GM12878 (cell line): ENCODE data around the gene ADRA2B. TPM values are rescaled to one million over a fixed set of nuclear protein-coding genes. Genes with fewer than 3 reads are reported as not detected.

ENCODE experiments used
- BRCA1 ChIP-seq: IDR thresholded peaks from 2 replicates; pipeline ENCODE4 v1.6.1; 2011; ENCODE audit warnings: low read depth, low read length, improper control_type of control experiment
- FOXK2 ChIP-seq: fragments of 450-650 bp; IDR thresholded peaks from 2 replicates; pipeline ENCODE4 v1.6.1; 2017; ENCODE audit warnings: mild to moderate bottlenecking, moderate library complexity
- IKZF1 ChIP-seq: fragments of 450-650 bp; conservative IDR thresholded peaks from 2 replicates; pipeline ENCODE4 v1.6.1; 2017; ENCODE audit warnings: antibody characterized with exemption, mild to moderate bottlenecking
- KAT2A ChIP-seq: conservative IDR thresholded peaks from 2 replicates; pipeline ENCODE4 v1.6.1; 2011; ENCODE audit warnings: low read depth, low read length; ENCODE audit not compliant: control insufficient read depth
- LARP7 ChIP-seq: fragments of 450-650 bp; IDR thresholded peaks from 2 replicates; pipeline ENCODE4 v1.6.1; 2017; ENCODE audit warnings: mild to moderate bottlenecking
- MTA3 ChIP-seq: IDR thresholded peaks from 2 replicates; pipeline ENCODE4 v1.6.1; 2012; ENCODE audit warnings: low read length, inconsistent platforms, borderline replicate concordance
- NR2F1 ChIP-seq: fragments of 450-650 bp; conservative IDR thresholded peaks from 2 replicates; pipeline ENCODE4 v1.6.1; 2017; ENCODE audit warnings: mild to moderate bottlenecking
- RAD21 ChIP-seq: IDR thresholded peaks from 2 replicates; pipeline ENCODE4 v1.6.1; 2011; ENCODE audit warnings: mild to moderate bottlenecking, low read depth, low read length, moderate library complexity; ENCODE audit not compliant: insufficient read depth
- RELA ChIP-seq: fragments of 450-650 bp; IDR thresholded peaks from 2 replicates; pipeline ENCODE4 v1.8.0; 2014; ENCODE audit warnings: borderline replicate concordance; ENCODE audit not compliant: partially characterized antibody
- SMC3 ChIP-seq: IDR thresholded peaks from 2 replicates; pipeline ENCODE4 v1.6.1; 2011; ENCODE audit warnings: low read length, improper control_type of control experiment, borderline replicate concordance
- SREBF2 ChIP-seq: IDR thresholded peaks from 2 replicates; pipeline ENCODE4 v1.6.1; 2012; ENCODE audit warnings: mild to moderate bottlenecking, low read length
- polyA plus RNA-seq, 11 experiments: library from polyadenylated mRNA; depleted of rRNA in 4 of 11; unstranded in 6 of 11; stranded (reverse) in 5 of 11; fragments of >200 nt; fragmentation: Nextera tagmentation in 4 of 11; fragmentation: Illumina TruSeq in 1 of 11; extraction: Ambion mirVana in 4 of 11; extraction: Trizol in 1 of 11; gene quantifications; 1 replicate in 1 of 11; 2 replicates in 10 of 11; pipeline versions ENCODE4 v1.2.1 to v1.2.3, GENCODE V29; 2011 to 2016; ENCODE audit warnings: inconsistent platforms in 2 of 11, missing spikeins in 2 of 11, low read depth in 1 of 11
- total RNA-seq, 4 experiments: library from RNA; depleted of rRNA in 3 of 4; stranded (reverse); fragments of >200 nt in 3 of 4; fragmentation: Illumina TruSeq in 1 of 4; extraction: Trizol in 1 of 4; gene quantifications; 2 replicates each; pipeline versions ENCODE4 v1.2.1 to v1.2.3, GENCODE V29; 2013 to 2021
- TF ChIP-seq, protein P1 (sequence below): fragments of 450-650 bp; formaldehyde crosslinking; IDR thresholded peaks from 2 replicates; pipeline ENCODE4 v1.4.0; 2020; ENCODE audit warnings: mild to moderate bottlenecking, moderate library complexity

The ADRA2B gene
- total and polyA plus RNA-seq, 10 of the 15 experiments (the other 5 are each of a cell fraction or from before 2014, with no cell fraction given), result 0.01 to 0.10 (median 0.04) TPM; not detected in 6

DNA sequence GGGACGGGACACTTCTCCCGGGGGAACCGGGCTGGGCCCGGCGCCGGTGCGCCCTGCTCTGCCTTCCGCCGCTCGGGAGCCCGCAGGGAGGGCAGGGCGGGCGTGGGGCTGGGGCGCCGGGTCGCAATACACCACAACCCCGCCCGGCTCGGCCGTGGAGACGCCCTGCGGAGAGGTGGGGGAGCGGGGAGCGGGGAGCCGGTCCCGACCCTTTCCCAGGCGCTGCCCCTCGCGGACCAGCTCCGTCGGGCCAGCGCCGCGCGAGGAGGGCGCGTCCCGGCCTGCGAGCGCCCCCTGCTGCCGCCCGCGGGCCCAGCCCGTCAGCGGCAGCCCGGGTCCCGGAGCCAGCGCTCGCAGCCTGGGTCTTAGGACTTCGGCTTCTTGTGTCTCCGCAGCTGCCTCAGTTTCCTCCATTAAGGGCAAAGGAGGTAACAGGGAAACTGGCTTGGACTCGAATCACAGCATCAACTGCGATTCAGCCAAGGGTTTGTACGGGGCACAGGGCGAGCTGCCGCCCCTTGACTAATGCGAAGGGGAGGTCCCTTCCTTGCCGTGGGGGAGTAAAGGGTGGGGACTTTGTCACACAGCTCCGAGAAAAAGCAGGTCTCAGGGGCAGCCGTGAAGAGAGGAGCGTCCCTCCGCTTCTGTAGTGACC is 635 bp upstream of the ADRA2B start (continued):
- TF ChIP-seq RAD21 (peak; percentile 76), FOXK2 (no peak), BRCA1 (no peak), SREBF2 (no peak), NR2F1 (peak; percentile 64), RELA (peak; percentile 40), MTA3 (no peak), IKZF1 (peak; percentile 92), SMC3 (peak; percentile 60), LARP7 (peak; percentile 89; the same call in 1 of the 2 replicates), KAT2A (no peak)
- TF ChIP-seq, protein P1, sequence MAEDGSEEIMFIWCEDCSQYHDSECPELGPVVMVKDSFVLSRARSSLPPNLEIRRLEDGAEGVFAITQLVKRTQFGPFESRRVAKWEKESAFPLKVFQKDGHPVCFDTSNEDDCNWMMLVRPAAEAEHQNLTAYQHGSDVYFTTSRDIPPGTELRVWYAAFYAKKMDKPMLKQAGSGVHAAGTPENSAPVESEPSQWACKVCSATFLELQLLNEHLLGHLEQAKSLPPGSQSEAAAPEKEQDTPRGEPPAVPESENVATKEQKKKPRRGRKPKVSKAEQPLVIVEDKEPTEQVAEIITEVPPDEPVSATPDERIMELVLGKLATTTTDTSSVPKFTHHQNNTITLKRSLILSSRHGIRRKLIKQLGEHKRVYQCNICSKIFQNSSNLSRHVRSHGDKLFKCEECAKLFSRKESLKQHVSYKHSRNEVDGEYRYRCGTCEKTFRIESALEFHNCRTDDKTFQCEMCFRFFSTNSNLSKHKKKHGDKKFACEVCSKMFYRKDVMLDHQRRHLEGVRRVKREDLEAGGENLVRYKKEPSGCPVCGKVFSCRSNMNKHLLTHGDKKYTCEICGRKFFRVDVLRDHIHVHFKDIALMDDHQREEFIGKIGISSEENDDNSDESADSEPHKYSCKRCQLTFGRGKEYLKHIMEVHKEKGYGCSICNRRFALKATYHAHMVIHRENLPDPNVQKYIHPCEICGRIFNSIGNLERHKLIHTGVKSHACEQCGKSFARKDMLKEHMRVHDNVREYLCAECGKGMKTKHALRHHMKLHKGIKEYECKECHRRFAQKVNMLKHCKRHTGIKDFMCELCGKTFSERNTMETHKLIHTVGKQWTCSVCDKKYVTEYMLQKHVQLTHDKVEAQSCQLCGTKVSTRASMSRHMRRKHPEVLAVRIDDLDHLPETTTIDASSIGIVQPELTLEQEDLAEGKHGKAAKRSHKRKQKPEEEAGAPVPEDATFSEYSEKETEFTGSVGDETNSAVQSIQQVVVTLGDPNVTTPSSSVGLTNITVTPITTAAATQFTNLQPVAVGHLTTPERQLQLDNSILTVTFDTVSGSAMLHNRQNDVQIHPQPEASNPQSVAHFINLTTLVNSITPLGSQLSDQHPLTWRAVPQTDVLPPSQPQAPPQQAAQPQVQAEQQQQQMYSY (CRISPR knock-in tag), result no peak
